Keratinocyte (primary cell): ENCODE data around the gene ABCG1. TPM values are rescaled to one million over a fixed set of nuclear protein-coding genes. Genes with fewer than 3 reads are reported as not detected.

Source experiments
- DNase-seq: peaks from one replicate; pipeline ENCODE4 v3.0.0-alpha.2; 2011; ENCODE audit warnings: low read depth, missing footprints, low spot score
- FAIRE-seq: peaks from 2 replicates; lab custom pipeline; 2011; peaks lifted over from hg19 to GRCh38; lab: Jason Lieb, UNC
- H2AFZ ChIP-seq: 2 replicates; pipeline ENCODE4 v1.6.0; 2012; ENCODE audit warnings: low read length, control low read depth, inconsistent platforms; ENCODE audit not compliant: control insufficient read depth
- H3K27ac ChIP-seq: 2 replicates; pipeline ENCODE4 v1.5.1; 2011; ENCODE audit warnings: low read length; ENCODE audit not compliant: control insufficient read depth, insufficient read depth
- H3K27me3 ChIP-seq: 3 replicates; pipeline ENCODE4 v1.6.0; 2011; ENCODE audit warnings: low read length; ENCODE audit not compliant: control insufficient read depth, insufficient read depth; ENCODE audit errors: extremely low read depth
- H3K36me3 ChIP-seq, 2 experiments: 2 replicates in 1 of 2; 3 replicates in 1 of 2; pipeline ENCODE4 v1.5.1; 2011; ENCODE audit warnings: low read length in 2 of 2, mild to moderate bottlenecking in 1 of 2; ENCODE audit not compliant: control insufficient read depth in 2 of 2, insufficient read depth in 2 of 2; ENCODE audit errors: extremely low read depth in 1 of 2
- H3K4me1 ChIP-seq: 3 replicates; pipeline ENCODE4 v1.5.1; 2011; ENCODE audit warnings: low read length; ENCODE audit not compliant: control insufficient read depth, insufficient read depth; ENCODE audit errors: extremely low read depth
- H3K4me2 ChIP-seq: 3 replicates; pipeline ENCODE4 v1.6.0; 2011; ENCODE audit warnings: low read depth, low read length; ENCODE audit not compliant: control insufficient read depth, insufficient read depth; ENCODE audit errors: extremely low read depth
- H3K4me3 ChIP-seq, 3 experiments: fragments of 200-600 bp in 1 of 3; sonication (generic) in 1 of 3; 2 replicates in 2 of 3; 3 replicates in 1 of 3; pipeline ENCODE4 v1.5.1; 2011 to 2016; ENCODE audit warnings: low read length in 3 of 3, mild to moderate bottlenecking in 3 of 3, control low read depth in 2 of 3, inconsistent platforms in 1 of 3, low read depth in 1 of 3, mixed read lengths in 1 of 3, mixed run types in 1 of 3, moderate library complexity in 1 of 3; ENCODE audit not compliant: control insufficient read depth in 2 of 3, insufficient read depth in 2 of 3; ENCODE audit errors: extremely low read depth in 1 of 3
- H3K79me2 ChIP-seq: 2 replicates; pipeline ENCODE4 v1.6.0; 2012; ENCODE audit warnings: low read length; ENCODE audit not compliant: control insufficient read depth, insufficient read depth
- H3K9ac ChIP-seq: 3 replicates; pipeline ENCODE4 v1.6.0; 2011; ENCODE audit warnings: low read length; ENCODE audit not compliant: control insufficient read depth, insufficient read depth; ENCODE audit errors: extremely low read depth
- H3K9me1 ChIP-seq: 3 replicates; pipeline ENCODE4 v1.6.0; 2011; ENCODE audit warnings: low read length; ENCODE audit not compliant: control insufficient read depth, insufficient read depth; ENCODE audit errors: extremely low read depth
- H3K9me3 ChIP-seq: 2 replicates; pipeline ENCODE4 v1.5.1; 2012; ENCODE audit warnings: low read depth, low read length; ENCODE audit not compliant: control insufficient read depth
- H4K20me1 ChIP-seq: 3 replicates; pipeline ENCODE4 v1.6.0; 2011; ENCODE audit warnings: low read length; ENCODE audit not compliant: control insufficient read depth, insufficient read depth; ENCODE audit errors: extremely low read depth
- CTCF ChIP-seq, 3 experiments: IDR thresholded peaks in 1 of 3; conservative IDR thresholded peaks in 1 of 3; optimal IDR thresholded peaks in 1 of 3; 2 replicates in 2 of 3; 3 replicates in 1 of 3; pipeline versions ENCODE3 to v1.5.1; 2011; ENCODE audit warnings: low read length in 3 of 3, mild to moderate bottlenecking in 3 of 3, moderate library complexity in 2 of 3, control low read depth in 1 of 3, inconsistent platforms in 1 of 3; ENCODE audit not compliant: insufficient read depth in 2 of 3; ENCODE audit errors: extremely low read depth in 1 of 3
- EZH2 ChIP-seq: IDR thresholded peaks from one replicate; pipeline ENCODE4 v1.6.1; 2012; ENCODE audit warnings: inconsistent platforms, mild to moderate bottlenecking, low read length, moderate library complexity
- dilution Hi-C: fragments of 300-500 bp; cut with MboI; formaldehyde crosslinking; loops from one replicate; pipeline ENCODE4 v1.7.0; 2020; ENCODE audit warnings: low sequenced_read_pairs; ENCODE audit not compliant: extremely low pct_ligation_motif_present
- polyA plus RNA-seq, 5 experiments: library from polyadenylated mRNA; depleted of rRNA in 3 of 5; stranded (reverse) in 3 of 5; stranded (forward) in 1 of 5; unstranded in 1 of 5; fragments of >200 nt; gene quantifications; 1 replicate in 1 of 5; 2 replicates in 3 of 5; 3 replicates in 1 of 5; pipeline versions ENCODE4 v1.2.1 to v1.2.3, GENCODE V29; 2011 to 2012; ENCODE audit warnings: missing spikeins in 2 of 5, low read depth in 1 of 5, low replicate concordance in 1 of 5

The ABCG1 gene
- polyA plus RNA-seq, 1 donor (not counting 4 experiments of a cell fraction or from before 2014, with no cell fraction given) = 3.3 TPM

GRCh38 chr21:42276076-42276475 is 57.1 kb downstream of the ABCG1 start:
- DNase-seq = no peak

GRCh38 chr21:42276526-42277154 is 57.7 kb downstream of the ABCG1 start:
- H4K20me1 ChIP-seq = no peaks in the 10 kb centered on the region
- no peaks in the 10 kb centered on the region for H3K27me3 ChIP-seq
- DNase-seq (no peak), FAIRE-seq (no peak)
- no peak overlapping the region for H3K4me2 ChIP-seq
- no peaks in the 10 kb centered on the region for H3K36me3 ChIP-seq
- H3K79me2 ChIP-seq = no peaks in the 10 kb centered on the region
- no peak overlapping the region for H2AFZ ChIP-seq
- no peaks in the 10 kb centered on the region for H3K9me1 ChIP-seq
- no peak for TF ChIP-seq EZH2
- TF ChIP-seq CTCF (optimal IDR thresholded peaks at IDR 0.05 in 1 of 3, IDR thresholded peaks at IDR 0.05 in 1 of 3, conservative IDR thresholded peaks at IDR 0.05 in 1 of 3; ENCODE audit: extremely low read depth in 1 of 3, insufficient read depth in 2 of 3, low read length in 3 of 3) = peak in 1 of 3 experiments; percentile 36
- dilution Hi-C loops = no loop called here
- no peak overlapping the region for H3K27ac ChIP-seq
- no peaks in the 10 kb centered on the region for H3K4me1 ChIP-seq
- H3K9ac ChIP-seq = no peak overlapping the region
- no peak overlapping the region for H3K4me3 ChIP-seq
- H3K9me3 ChIP-seq = no peaks in the 10 kb centered on the region

More at GRCh38 chr21:42276076-42276475, 57.1 kb downstream of the ABCG1 start:
- dilution Hi-C loops = no loop called here
- Histone ChIP-seq H4K20me1 (no peaks in the 10 kb centered on the region), H3K9me1 (no peaks in the 10 kb centered on the region), H3K9ac (no peak overlapping the region), H2AFZ (no peak overlapping the region), H3K9me3 (no peaks in the 10 kb centered on the region), H3K4me3 (no peak overlapping the region), H3K79me2 (no peaks in the 10 kb centered on the region), H3K36me3 (no peaks in the 10 kb centered on the region), H3K27ac (no peak overlapping the region), H3K4me1 (no peaks in the 10 kb centered on the region), H3K4me2 (no peak overlapping the region), H3K27me3 (no peaks in the 10 kb centered on the region)
- TF ChIP-seq CTCF (optimal IDR thresholded peaks at IDR 0.05 in 1 of 3, IDR thresholded peaks at IDR 0.05 in 1 of 3, conservative IDR thresholded peaks at IDR 0.05 in 1 of 3; ENCODE audit: extremely low read depth in 1 of 3, insufficient read depth in 2 of 3, low read length in 3 of 3) = no peak
- no peak for TF ChIP-seq EZH2
- no peak for FAIRE-seq
